B cell (primary cell): ENCODE results near the gene SLC39A11.

ENCODE experiments used
- CTCF ChIP-seq: fragments of 200-600 bp; IDR thresholded peaks from one replicate; pipeline ENCODE4 v1.8.0; 2022; ENCODE audit warnings: antibody characterized with exemption, mild to moderate bottlenecking
- EZH2 ChIP-seq: IDR thresholded peaks from 2 replicates; pipeline ENCODE4 v1.6.1; 2012; ENCODE audit warnings: borderline replicate concordance, low read depth, mild to moderate bottlenecking, moderate library complexity, low read length; ENCODE audit not compliant: insufficient read depth, poor library complexity, severe bottlenecking

- TF ChIP-seq CTCF = no peak
- no peak for TF ChIP-seq EZH2
Measured at GRCh38 chr17:73092523-73093135, at the start of gene SLC39A11.
